WERI-Rb-1 (cell line): ENCODE results near the gene CTSW.

ENCODE experiments used
- DNase-seq: peaks from one replicate; pipeline ENCODE4 v3.0.0-alpha.2; 2020
- H3K27ac ChIP-seq: fragments of 250-450 bp; sonication (Bioruptor Pico); 2 replicates; pipeline ENCODE4 v1.5.1; 2020; ENCODE audit warnings: mild to moderate bottlenecking, moderate library complexity
- H3K27me3 ChIP-seq: fragments of 250-450 bp; sonication (Bioruptor Pico); 2 replicates; pipeline ENCODE4 v1.5.1; 2021; ENCODE audit warnings: mild to moderate bottlenecking, low read depth, moderate library complexity; ENCODE audit not compliant: insufficient read depth, severe bottlenecking
- H3K36me3 ChIP-seq: fragments of 250-450 bp; sonication (Bioruptor Pico); 2 replicates; pipeline ENCODE4 v1.5.1; 2020; ENCODE audit warnings: mild to moderate bottlenecking, moderate library complexity
- H3K4me3 ChIP-seq: 2 replicates; pipeline ENCODE4 v1.5.1; 2011; ENCODE audit warnings: low read depth, mild to moderate bottlenecking, control low read depth, low read length
- H3K9me3 ChIP-seq: fragments of 250-450 bp; sonication (Bioruptor Pico); 2 replicates; pipeline ENCODE4 v1.5.1; 2021; ENCODE audit warnings: mild to moderate bottlenecking, moderate library complexity; ENCODE audit not compliant: severe bottlenecking
- TF ChIP-seq, protein P1 (sequence below): IDR thresholded peaks from 2 replicates; pipeline ENCODE4 v1.5.1; 2011; ENCODE audit warnings: low read depth, mild to moderate bottlenecking, control low read depth, inconsistent platforms, low read length

Gene CTSW

DNA sequence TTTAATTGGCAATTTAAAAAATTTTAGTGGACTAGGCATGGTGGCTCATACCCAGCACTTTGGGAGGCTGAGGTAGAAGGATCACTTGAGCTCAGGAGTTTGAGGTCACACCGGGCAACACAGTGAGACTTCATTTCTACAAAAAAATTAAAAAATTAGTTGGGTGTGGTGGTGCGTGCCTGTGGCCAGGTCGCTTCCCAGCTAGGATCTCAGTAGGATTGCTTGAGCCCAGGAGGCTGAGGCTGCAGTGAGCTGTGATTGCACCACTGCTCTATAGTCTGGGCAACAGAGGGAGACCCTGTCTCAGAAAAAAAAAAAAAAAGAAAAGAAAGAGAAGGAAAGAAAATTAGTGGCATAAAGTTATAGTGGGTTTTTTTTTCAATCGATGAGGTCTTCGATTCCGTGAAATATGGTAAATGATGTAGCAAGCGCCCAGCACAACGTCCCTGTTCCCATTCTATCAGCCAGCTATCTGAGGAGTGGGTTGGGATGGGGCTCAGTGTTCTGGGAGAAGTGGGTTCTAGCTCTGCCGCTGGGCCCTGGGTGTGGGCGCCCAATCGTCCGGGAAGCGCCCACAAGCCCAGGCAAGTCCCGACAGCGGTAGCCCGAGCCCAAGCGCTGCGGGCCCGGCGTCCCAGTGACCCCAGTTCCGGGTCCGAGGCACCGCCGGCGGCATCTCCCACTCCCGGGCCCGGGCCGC lies 19.2 kb downstream of the CTSW start:
- no peaks in the 10 kb centered on the region for H3K27me3 ChIP-seq
- no peaks in the 10 kb centered on the region for H3K9me3 ChIP-seq
- DNase-seq: no peak
- no peak overlapping the region for H3K27ac ChIP-seq
- H3K4me3 ChIP-seq: no peak overlapping the region
- TF ChIP-seq, protein P1, sequence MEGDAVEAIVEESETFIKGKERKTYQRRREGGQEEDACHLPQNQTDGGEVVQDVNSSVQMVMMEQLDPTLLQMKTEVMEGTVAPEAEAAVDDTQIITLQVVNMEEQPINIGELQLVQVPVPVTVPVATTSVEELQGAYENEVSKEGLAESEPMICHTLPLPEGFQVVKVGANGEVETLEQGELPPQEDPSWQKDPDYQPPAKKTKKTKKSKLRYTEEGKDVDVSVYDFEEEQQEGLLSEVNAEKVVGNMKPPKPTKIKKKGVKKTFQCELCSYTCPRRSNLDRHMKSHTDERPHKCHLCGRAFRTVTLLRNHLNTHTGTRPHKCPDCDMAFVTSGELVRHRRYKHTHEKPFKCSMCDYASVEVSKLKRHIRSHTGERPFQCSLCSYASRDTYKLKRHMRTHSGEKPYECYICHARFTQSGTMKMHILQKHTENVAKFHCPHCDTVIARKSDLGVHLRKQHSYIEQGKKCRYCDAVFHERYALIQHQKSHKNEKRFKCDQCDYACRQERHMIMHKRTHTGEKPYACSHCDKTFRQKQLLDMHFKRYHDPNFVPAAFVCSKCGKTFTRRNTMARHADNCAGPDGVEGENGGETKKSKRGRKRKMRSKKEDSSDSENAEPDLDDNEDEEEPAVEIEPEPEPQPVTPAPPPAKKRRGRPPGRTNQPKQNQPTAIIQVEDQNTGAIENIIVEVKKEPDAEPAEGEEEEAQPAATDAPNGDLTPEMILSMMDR: no peak
- H3K36me3 ChIP-seq: no peaks in the 10 kb centered on the region

DNA sequence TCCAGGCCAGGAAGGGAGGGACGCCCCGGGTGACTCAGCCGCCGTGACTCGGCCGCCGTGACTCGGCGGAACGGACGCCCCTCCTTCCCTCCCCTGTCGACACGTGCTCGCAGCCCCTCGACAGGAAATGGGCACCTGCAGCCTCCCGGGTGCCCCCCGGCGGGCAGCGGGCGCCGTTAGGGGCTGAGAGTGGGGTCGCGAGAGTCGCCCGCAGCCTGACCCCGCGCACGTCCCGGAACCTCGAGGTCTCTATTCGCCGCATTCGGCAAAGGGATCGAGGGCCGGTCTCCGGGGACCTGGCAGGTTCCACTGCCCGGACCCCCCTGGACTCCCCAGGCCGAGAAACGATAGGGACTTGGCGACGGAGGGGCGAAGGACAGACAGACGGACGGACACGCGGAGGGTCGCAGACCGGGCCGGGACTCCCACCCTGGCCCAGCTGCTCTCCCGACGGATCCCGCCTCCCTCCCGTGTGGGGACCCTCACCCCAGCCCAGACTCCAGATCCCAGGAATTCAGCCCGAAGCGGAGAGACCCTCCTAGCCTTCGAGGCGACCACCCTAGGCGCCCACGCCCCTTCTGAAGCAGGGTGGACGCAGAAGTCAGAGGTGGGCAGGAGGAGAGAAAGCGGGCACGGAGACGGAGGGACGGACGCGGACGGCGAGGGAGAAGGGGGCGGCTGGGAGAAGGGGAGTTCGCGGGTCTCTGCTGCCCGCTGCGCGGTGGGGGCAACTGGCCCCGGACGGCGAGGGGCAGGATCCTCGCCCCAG lies 19.9 kb downstream of the CTSW start:
- TF ChIP-seq, protein P1: no peak
- Histone ChIP-seq H3K9me3 (no peaks in the 10 kb centered on the region), H3K4me3 (peak overlapping the region; percentile 56), H3K36me3 (no peaks in the 10 kb centered on the region), H3K27me3 (no peaks in the 10 kb centered on the region), H3K27ac (no peak overlapping the region)
- no peak for DNase-seq

DNA sequence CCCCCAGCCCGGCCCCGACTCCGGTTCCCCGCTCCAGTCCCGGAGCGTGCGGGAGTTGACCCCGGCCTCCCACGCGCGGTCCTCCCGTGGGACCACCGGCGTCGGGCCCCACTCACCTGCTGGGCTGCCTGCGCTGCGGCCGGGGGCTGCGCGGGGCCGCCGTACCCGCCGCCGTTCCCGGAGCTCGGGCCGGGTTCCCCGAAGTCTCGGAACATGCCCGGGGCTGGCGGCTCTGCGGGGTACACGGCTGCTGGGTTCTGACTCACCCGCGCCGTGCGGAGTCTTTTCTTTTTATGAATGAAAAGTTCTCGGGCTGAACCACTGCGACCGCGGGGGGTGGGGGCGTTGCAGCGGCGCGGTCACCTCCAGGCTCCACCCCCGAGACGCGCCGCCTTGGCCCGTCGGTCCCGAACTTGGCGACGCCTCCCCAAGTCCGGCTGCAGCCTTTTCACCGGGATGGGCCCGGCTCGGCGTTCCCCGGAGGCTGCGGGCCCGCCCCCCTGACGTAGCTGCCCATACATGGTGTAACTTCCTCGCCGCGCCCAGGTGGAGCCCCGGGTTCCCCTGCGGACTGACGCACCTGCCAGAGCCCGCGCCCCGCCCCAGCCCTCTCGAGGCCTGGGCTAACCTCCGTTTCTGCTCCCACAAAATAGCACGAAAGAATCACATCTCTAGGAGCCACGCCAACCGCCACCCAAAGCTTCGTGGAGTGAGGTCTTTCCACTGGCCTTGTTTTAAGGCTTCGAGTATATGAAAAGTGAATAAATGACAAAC lies 20.7 kb downstream of the CTSW start, which contains the start of gene FOSL1:
Gene FOSL1, minus strand, starts transcription at position 264 of the 774 bp plus-strand sequence. Its CDS starts 49 bp downstream, at position 215.
- Histone ChIP-seq H3K27ac (no peak within 1 kb of the TSS), H3K4me3 (peak within 1 kb of the TSS; percentile 56), H3K9me3 (no peaks in the 10 kb centered on the region), H3K27me3 (no peaks in the 10 kb centered on the region), H3K36me3 (no peaks in the 10 kb centered on the region)
- DNase-seq: peak; percentile 77
- TF ChIP-seq, protein P1: no peak

DNA sequence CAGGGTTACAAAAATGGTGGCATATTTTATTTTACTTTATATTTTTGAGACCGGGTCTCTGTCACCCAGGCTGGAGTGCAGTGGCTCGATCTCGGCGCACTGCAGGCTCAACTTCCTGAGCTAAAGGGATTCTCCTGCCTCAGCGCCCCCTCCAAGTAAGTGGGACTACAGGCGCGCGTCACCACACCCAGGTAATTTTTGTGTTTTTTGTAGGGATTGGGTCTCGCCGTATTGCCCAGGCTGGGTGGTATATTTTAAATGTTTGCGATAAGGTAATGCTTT lies 21.2 kb downstream of the CTSW start:
- TF ChIP-seq, protein P1: no peak
- no peak overlapping the region for H3K27ac ChIP-seq
- no peaks in the 10 kb centered on the region for H3K27me3 ChIP-seq
- peak overlapping the region; percentile 56 for H3K4me3 ChIP-seq
- no peak for DNase-seq
- no peaks in the 10 kb centered on the region for H3K9me3 ChIP-seq
- H3K36me3 ChIP-seq: no peaks in the 10 kb centered on the region

DNA sequence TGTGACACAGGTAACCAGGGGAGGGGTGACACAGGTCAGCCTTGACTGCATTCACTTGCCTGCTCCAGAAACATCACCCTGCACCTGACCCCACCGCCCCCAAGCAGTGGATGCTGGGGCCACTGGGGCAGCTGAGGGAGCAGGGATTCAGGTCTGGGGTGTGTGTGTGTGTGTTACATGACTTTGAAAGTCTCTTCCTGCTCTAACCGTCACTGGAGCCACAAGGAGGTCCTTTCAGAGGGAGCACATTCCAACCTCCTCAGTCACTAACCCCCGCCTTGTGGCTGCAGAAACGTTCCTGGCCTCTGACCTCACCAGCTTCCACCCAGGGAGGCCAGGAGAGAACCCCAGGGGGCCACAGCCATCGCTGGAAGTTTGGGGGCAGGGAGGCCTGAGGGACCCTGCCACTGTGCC lies 23.4 kb downstream of the CTSW start:
- TF ChIP-seq, protein P1: no peak
- H3K27ac ChIP-seq: no peak overlapping the region
- H3K9me3 ChIP-seq: no peaks in the 10 kb centered on the region
- no peaks in the 10 kb centered on the region for H3K27me3 ChIP-seq
- DNase-seq: no peak
- H3K36me3 ChIP-seq: no peaks in the 10 kb centered on the region
- no peak overlapping the region for H3K4me3 ChIP-seq
